ENCODE results near the gene AGBL4. TPM values are rescaled to one million over a fixed set of nuclear protein-coding genes. Genes with fewer than 3 reads are reported as not detected.

AGBL4 gene
- total and polyA plus RNA-seq, 2 of the 4 experiments (the other 2 are of a cell fraction), result not detected

- Histone ChIP-seq H2BK20ac (ENCODE audit: low read depth, low read length) (no peak overlapping the region), H4K91ac (ENCODE audit: insufficient read depth, low read depth, low read length) (no peak overlapping the region), H4K8ac (ENCODE audit: low read depth in 2 of 2, low read length in 2 of 2) (no peak overlapping the region), H2BK5ac (ENCODE audit: low read depth, low read length, poor library complexity, severe bottlenecking) (no peak overlapping the region), H3K27me3 (ENCODE audit: control insufficient read depth, insufficient read depth, low read length) (no peaks in the 10 kb centered on the region), H2AK9ac (replicated peaks; ENCODE audit: low read depth, low read length, poor library complexity) (no peak overlapping the region), H2BK120ac (ENCODE audit: low read depth, low read length) (no peak overlapping the region), H3K79me1 (ENCODE audit: low read depth in 1 of 2, low read length in 2 of 2) (no peaks in the 10 kb centered on the region), H3K14ac (replicated peaks; ENCODE audit: low read depth, low read length) (no peak overlapping the region), H3K4me1 (ENCODE audit: control insufficient read depth, insufficient read depth, low read length) (no peaks in the 10 kb centered on the region), H4K20me1 (ENCODE audit: insufficient read depth, low read length) (no peaks in the 10 kb centered on the region), H3K9ac (ENCODE audit: low read depth, low read length) (no peak overlapping the region), H3K23ac (ENCODE audit: low read depth, low read length) (no peak overlapping the region), H2AFZ (replicated peaks; ENCODE audit: low read length, poor library complexity) (no peak overlapping the region), H3K9me3 (ENCODE audit: control insufficient read depth, insufficient read depth, low read length) (peaks cover 16% of the 10 kb centered on the region), H3K4me3 (ENCODE audit: insufficient read depth, low read depth, low read length) (no peak overlapping the region), H3K4ac (ENCODE audit: low read depth, low read length) (no peak overlapping the region), H3K4me2 (ENCODE audit: low read depth, low read length) (no peak overlapping the region), H3K18ac (ENCODE audit: low read depth, low read length) (no peak overlapping the region), H3K56ac (ENCODE audit: extremely low read depth, insufficient read depth, low read length) (no peak overlapping the region), H3K27ac (ENCODE audit: insufficient read depth, low read length) (no peak overlapping the region), H2AK5ac (ENCODE audit: low read depth, low read length) (no peak overlapping the region), H2BK15ac (ENCODE audit: low read depth, low read length) (no peak overlapping the region), H3K36me3 (ENCODE audit: control insufficient read depth, insufficient read depth, low read length) (no peaks in the 10 kb centered on the region), H4K5ac (ENCODE audit: low read depth, low read length) (no peak overlapping the region), H3K9me1 (ENCODE audit: insufficient read depth, low read length) (no peaks in the 10 kb centered on the region)
- no CpG with 5 or more reads among the region's 3 CpGs for WGBS, 2 experiments (ENCODE audit: extremely low coverage in 2 of 2, insufficient read length in 1 of 2)
- ChIA-PET POLR2A (ENCODE audit: unreplicated experiment) (no interaction called here), CTCF (no interaction called here)
- ATAC-seq (ENCODE audit: low read depth) (no peak), DNase-seq (no peak)
- in situ Hi-C loops (cut with MboI; ENCODE audit: low sequenced_read_pairs) (no loop called here), dilution Hi-C loops (cut with HindIII; ENCODE audit: low sequenced_read_pairs, unreplicated experiment) (no loop called here), intact Hi-C loops (cut with micrococcal nuclease) (no loop called here)
- BruUV-seq (replicated peaks), result no TSS peak
- TF ChIP-seq SMC3 (IDR thresholded peaks at IDR 0.05; ENCODE audit: low read depth, low read length) (no peak), MAZ (IDR thresholded peaks at IDR 0.05; ENCODE audit: borderline replicate concordance, low read depth, low read length) (no peak), MXI1 (IDR thresholded peaks at IDR 0.05; ENCODE audit: borderline replicate concordance, low read depth, low read length) (no peak), MAFK (IDR thresholded peaks at IDR 0.05; ENCODE audit: low read depth, low read length) (no peak), POLR2A (IDR thresholded peaks at IDR 0.05; ENCODE audit: low read depth, low read length) (no peak), CHD1 (IDR thresholded peaks at IDR 0.05; ENCODE audit: low read depth, low read length) (no peak), CEBPB (IDR thresholded peaks at IDR 0.05; ENCODE audit: low read depth, low read length) (no peak), RCOR1 (IDR thresholded peaks at IDR 0.05; ENCODE audit: insufficient replicate concordance, low read length) (no peak)
- TF ChIP-seq, protein P1, sequence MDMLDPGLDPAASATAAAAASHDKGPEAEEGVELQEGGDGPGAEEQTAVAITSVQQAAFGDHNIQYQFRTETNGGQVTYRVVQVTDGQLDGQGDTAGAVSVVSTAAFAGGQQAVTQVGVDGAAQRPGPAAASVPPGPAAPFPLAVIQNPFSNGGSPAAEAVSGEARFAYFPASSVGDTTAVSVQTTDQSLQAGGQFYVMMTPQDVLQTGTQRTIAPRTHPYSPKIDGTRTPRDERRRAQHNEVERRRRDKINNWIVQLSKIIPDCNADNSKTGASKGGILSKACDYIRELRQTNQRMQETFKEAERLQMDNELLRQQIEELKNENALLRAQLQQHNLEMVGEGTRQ (IDR thresholded peaks at IDR 0.05; ENCODE audit: low read depth, low read length), result no peak
Observed at GRCh38 chr1:48953617-48954016, 1070.1 kb downstream of the AGBL4 start.
